Erythroblast (primary cell): Measurements from ENCODE around the gene GARNL3.

Source experiments
- GATA1 ChIP-seq: IDR thresholded peaks from 2 replicates; pipeline ENCODE4 v1.6.1; 2011; ENCODE audit warnings: low read depth, mild to moderate bottlenecking, control low read depth, low read length, moderate library complexity
- POLR2A ChIP-seq: IDR thresholded peaks from 2 replicates; pipeline ENCODE4 v1.6.1; 2011; ENCODE audit warnings: mild to moderate bottlenecking, low read length

GRCh38 chr9:127437497-127438264 is 173.1 kb downstream of the GARNL3 start:
- no peak for TF ChIP-seq POLR2A
- TF ChIP-seq GATA1, result no peak
